ENCODE results near the gene PLA2G3. TPM values are rescaled to one million over a fixed set of nuclear protein-coding genes. Genes with fewer than 3 reads are reported as not detected.

PLA2G3 gene
- total RNA-seq, 1 experiment from 2014 or later: not detected

DNA sequence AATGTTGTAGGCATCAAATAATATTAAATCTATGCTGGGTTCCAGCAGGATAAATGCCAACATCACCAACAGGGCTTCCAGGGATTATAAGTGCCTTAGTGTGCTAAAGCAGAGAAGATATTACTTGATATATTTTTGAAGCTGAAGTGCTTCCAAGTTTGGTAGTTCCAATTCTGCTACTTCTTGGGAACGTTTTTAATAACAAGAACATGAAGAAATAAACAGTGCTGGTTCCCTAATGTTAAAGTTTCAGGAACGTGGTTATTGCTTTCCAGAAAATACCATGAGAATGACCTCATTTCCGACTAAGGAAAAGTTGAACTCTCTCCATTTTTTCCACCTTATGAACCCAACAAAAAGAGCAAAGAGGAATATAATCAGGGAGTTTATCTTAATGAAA lies 15.1 kb upstream of the PLA2G3 start:
- Histone ChIP-seq H3K27ac (ENCODE audit: low read depth, low read length) (no peak overlapping the region), H3K27me3 (ENCODE audit: insufficient read depth, low read length) (no peaks in the 10 kb centered on the region), H3K4me3 (replicated peaks in 1 of 2; ENCODE audit: low read depth in 1 of 2, low read length in 2 of 2) (no peak overlapping the region), H4K20me1 (ENCODE audit: insufficient read depth) (no peaks in the 10 kb centered on the region), H3K4me2 (ENCODE audit: low read length) (no peak overlapping the region), H3K9me2 (ENCODE audit: insufficient read depth) (no peaks in the 10 kb centered on the region), H3K9ac (ENCODE audit: low read length) (no peak overlapping the region), H3K4me1 (ENCODE audit: control insufficient read depth in 1 of 2, insufficient read depth in 2 of 2, low read length in 2 of 2) (peaks cover 0 to 6% of the 10 kb centered on the region in 2 experiments; a peak in 2 of 4 replicates), H2AFZ (ENCODE audit: low read depth, low read length, poor library complexity, severe bottlenecking) (no peak overlapping the region), H3K79me2 (ENCODE audit: insufficient read depth, low read length) (peaks cover 3% of the 10 kb centered on the region), H3K36me3 (ENCODE audit: control insufficient read depth in 1 of 2, insufficient read depth in 2 of 2, low read length in 2 of 2) (no peaks in the 10 kb centered on the region), H3K9me3 (ENCODE audit: control insufficient read depth in 1 of 2, insufficient read depth in 1 of 2, low read depth in 1 of 2, low read length in 2 of 2) (no peaks in the 10 kb centered on the region)
- TF ChIP-seq EGR1 (IDR thresholded peaks at IDR 0.05; ENCODE audit: low read depth) (no peak), CBX3 (IDR thresholded peaks at IDR 0.05; ENCODE audit: low read depth) (no peak), SP1 (IDR thresholded peaks at IDR 0.05; ENCODE audit: low read depth) (no peak), YY1 (IDR thresholded peaks at IDR 0.05; ENCODE audit: extremely low read depth, insufficient replicate concordance, low read depth, low read length) (no peak), MAX (IDR thresholded peaks at IDR 0.05) (no peak), ZFX (IDR thresholded peaks at IDR 0.05) (no peak), JUND (IDR thresholded peaks at IDR 0.05) (no peak), POLR2A (IDR thresholded peaks at IDR 0.05; ENCODE audit: borderline replicate concordance, extremely low read depth, insufficient read depth, insufficient read length) (no peak), RAD21 (IDR thresholded peaks at IDR 0.05; ENCODE audit: low read depth) (no peak), CEBPB (IDR thresholded peaks at IDR 0.05; ENCODE audit: low read depth) (no peak), POLR2AphosphoS5 (IDR thresholded peaks at IDR 0.05; ENCODE audit: low read depth, low read length) (no peak), FOSL1 (IDR thresholded peaks at IDR 0.05; ENCODE audit: low read depth) (no peak), CTCF (IDR thresholded peaks at IDR 0.05 in 2 of 3, conservative IDR thresholded peaks at IDR 0.05 in 1 of 3; ENCODE audit: borderline replicate concordance in 1 of 3, insufficient read depth in 1 of 3, low read depth in 2 of 3, low read length in 2 of 3) (no peak), ZNF274 (IDR thresholded peaks at IDR 0.05; ENCODE audit: low read depth, low read length) (no peak)
- POLR2A ChIA-PET: no interaction called here
- ATAC-seq: no peak
- CTCF ChIA-PET: interaction anchor here (1.4 kb wide), 1 partner anchor 48 kb away, joined by 4 read pairs; the partner anchor contains the start of gene SELENOM
- BruUV-seq (replicated peaks): no TSS peak
- intact Hi-C loops (cut with micrococcal nuclease): no loop called here
- RAD21 ChIA-PET (ENCODE audit: low non-redundant PET in 1 of 2, low total read pairs in 2 of 2, uncharacterized antibody in 2 of 2, unreplicated experiment in 2 of 2): no interaction called here
- no peak for DNase-seq (ENCODE audit: low read depth, low spot score)

Data from HCT116 (cell line).